ENCODE measurements around the gene FSIP1. TPM values are rescaled to one million over a fixed set of nuclear protein-coding genes. Genes with fewer than 3 reads are reported as not detected.

Gene FSIP1
- total RNA-seq, 3 donors from 2014 or later: 4.1 to 12.1 (median 5.1) TPM

DNA sequence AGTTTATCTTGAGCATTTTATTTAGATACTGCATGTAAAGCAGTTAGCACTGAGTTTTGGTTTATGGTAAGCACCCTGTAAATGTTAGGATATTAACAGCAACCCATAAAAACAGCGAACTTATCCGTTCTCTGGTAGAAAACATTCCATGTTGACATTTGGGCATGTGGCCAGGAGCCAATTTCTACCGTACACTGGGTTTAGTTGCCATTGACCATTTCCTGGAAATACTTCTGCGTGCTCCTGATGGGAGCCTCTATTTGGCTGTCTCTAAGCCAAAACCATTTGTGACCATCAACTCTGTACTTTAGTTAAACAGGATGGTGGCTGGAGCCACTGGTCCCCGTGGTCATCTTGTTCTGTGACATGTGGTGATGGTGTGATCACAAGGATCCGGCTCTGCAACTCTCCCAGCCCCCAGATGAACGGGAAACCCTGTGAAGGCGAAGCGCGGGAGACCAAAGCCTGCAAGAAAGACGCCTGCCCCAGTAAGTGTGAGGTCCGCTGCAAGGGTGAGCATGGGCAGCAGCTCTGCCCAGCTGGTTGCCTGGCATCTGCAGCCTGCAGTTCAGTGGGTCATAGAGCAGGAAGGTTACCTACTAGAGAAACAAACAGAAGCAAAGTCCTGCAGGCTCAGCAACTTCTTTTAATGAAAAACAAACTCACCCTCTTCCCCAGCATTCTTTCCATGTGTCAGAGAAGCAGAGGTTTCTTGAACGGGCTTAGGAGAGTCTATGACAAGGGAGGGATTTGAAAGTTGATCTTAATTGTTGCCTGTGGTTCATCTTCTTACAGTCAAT lies 194.7 kb downstream of the FSIP1 start:
- H3K4me1 ChIP-seq (ENCODE audit: low read depth): peaks cover 22% of the 10 kb centered on the region
- ATAC-seq (peak; percentile 1), DNase-seq (peak in 1 of 3 donors; percentile 59)
- H3K36me3 ChIP-seq (ENCODE audit: low read depth): peaks cover 5% of the 10 kb centered on the region
- no peak overlapping the region for H3K4me3 ChIP-seq
- TF ChIP-seq, protein P1, sequence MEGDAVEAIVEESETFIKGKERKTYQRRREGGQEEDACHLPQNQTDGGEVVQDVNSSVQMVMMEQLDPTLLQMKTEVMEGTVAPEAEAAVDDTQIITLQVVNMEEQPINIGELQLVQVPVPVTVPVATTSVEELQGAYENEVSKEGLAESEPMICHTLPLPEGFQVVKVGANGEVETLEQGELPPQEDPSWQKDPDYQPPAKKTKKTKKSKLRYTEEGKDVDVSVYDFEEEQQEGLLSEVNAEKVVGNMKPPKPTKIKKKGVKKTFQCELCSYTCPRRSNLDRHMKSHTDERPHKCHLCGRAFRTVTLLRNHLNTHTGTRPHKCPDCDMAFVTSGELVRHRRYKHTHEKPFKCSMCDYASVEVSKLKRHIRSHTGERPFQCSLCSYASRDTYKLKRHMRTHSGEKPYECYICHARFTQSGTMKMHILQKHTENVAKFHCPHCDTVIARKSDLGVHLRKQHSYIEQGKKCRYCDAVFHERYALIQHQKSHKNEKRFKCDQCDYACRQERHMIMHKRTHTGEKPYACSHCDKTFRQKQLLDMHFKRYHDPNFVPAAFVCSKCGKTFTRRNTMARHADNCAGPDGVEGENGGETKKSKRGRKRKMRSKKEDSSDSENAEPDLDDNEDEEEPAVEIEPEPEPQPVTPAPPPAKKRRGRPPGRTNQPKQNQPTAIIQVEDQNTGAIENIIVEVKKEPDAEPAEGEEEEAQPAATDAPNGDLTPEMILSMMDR (IDR thresholded peaks at IDR 0.05): no peak
- intact Hi-C loops (cut with DNase I, micrococcal nuclease): loop anchor here in 1 of 2 donors (10.0 kb wide), 3 partner anchors 167 to 773 kb away; no protein-coding TSS in a partner anchor
- H3K9me3 ChIP-seq: no peaks in the 10 kb centered on the region

DNA sequence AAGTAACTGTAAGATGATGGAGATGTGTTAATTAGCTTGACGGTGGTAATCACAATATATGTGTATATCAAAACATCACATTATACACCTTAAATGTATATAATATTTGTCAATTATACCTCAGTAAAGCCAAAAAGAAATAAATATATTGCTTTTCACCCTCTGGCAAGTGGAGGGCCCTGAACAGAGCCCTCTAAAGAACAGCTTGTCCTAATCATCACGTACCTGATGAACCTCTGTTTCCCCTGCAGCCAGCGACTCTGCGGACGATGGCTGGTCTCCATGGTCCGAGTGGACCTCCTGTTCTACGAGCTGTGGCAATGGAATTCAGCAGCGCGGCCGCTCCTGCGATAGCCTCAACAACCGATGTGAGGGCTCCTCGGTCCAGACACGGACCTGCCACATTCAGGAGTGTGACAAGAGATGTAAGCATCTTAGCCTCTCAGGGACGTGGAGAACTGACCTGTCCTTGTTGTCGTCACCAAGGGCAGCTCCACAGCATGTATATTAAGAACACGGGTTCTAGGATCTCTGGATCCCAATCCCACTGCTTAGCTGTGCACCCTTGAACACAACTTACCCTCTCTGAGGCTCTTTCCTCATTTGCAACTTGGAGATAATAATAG lies 195.4 kb downstream of the FSIP1 start:
- Histone ChIP-seq H3K9me3 (no peaks in the 10 kb centered on the region), H3K4me3 (no peak overlapping the region), H3K4me1 (ENCODE audit: low read depth) (peaks cover 22% of the 10 kb centered on the region), H3K36me3 (ENCODE audit: low read depth) (peaks cover 4% of the 10 kb centered on the region)
- ATAC-seq: no peak
- DNase-seq: peak in 1 of 3 donors; percentile 48
- TF ChIP-seq, protein P1 (IDR thresholded peaks at IDR 0.05): no peak
- intact Hi-C loops (cut with DNase I, micrococcal nuclease): loop anchor here in 1 of 2 donors (10.0 kb wide), 3 partner anchors 168 to 772 kb away; no protein-coding TSS in a partner anchor

DNA sequence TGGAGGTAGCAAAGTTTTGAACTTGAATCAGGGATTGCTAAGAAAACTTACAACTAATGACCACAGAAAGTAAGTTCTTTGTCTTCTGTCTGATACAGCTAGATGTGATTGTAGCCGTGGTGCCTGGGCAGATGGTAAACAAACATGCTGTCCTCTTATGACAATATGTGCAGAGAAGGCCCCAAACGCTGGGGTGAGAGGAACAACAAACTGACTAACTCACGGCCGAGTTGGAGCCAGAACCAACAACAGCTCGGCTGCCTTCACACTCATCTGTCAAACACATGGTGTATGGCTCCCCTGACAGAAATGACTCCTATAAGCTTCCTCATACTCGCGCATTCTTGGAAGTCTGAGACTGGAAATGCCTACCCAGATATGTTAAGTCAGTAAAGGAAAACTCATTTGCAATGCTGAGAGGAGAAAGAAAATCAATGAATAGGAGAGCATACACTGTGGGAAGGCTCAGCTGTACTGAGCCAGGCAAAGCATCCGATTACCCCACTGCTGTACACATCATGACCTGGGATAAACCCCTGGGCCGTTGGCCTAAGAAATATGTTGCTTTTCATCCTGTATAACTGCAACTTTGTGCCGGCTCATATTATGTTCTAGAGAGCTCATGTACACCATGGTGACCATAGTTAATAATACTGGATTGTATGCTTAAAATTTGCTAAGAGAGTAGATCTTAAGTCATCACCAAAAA lies 196.1 kb downstream of the FSIP1 start:
- no peak for ATAC-seq
- H3K36me3 ChIP-seq (ENCODE audit: low read depth): no peaks in the 10 kb centered on the region
- intact Hi-C loops (cut with DNase I, micrococcal nuclease): loop anchor here in 1 of 2 donors (10.0 kb wide), 3 partner anchors 168 to 772 kb away; no protein-coding TSS in a partner anchor
- TF ChIP-seq, protein P1 (IDR thresholded peaks at IDR 0.05): no peak
- H3K4me1 ChIP-seq (ENCODE audit: low read depth): peaks cover 22% of the 10 kb centered on the region
- DNase-seq: no peak
- no peaks in the 10 kb centered on the region for H3K9me3 ChIP-seq
- no peak overlapping the region for H3K4me3 ChIP-seq

DNA sequence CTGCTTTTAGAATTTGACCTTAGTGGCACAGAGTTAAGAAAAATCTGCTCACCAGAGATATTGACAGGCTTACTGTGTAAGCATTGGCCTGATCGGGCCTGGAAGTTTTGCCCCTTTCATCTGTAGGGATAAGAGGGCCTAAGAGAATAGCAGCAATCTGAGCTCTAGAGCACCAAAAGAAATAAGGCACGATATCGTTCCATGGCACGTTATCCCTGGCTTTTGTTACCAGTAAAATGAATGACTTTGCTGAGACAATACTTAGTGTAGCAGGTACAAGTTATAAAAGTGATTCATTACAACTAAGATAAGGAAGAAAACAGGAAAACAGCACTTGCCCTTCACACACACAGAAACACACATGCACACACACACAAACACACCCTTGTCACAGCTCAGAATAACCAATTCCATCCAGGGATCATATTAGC lies 196.8 kb downstream of the FSIP1 start:
- H3K4me1 ChIP-seq (ENCODE audit: low read depth): peaks cover 22% of the 10 kb centered on the region
- intact Hi-C loops (cut with DNase I, micrococcal nuclease): loop anchor here in 1 of 2 donors (10.0 kb wide), 3 partner anchors 169 to 771 kb away; no protein-coding TSS in a partner anchor

DNA sequence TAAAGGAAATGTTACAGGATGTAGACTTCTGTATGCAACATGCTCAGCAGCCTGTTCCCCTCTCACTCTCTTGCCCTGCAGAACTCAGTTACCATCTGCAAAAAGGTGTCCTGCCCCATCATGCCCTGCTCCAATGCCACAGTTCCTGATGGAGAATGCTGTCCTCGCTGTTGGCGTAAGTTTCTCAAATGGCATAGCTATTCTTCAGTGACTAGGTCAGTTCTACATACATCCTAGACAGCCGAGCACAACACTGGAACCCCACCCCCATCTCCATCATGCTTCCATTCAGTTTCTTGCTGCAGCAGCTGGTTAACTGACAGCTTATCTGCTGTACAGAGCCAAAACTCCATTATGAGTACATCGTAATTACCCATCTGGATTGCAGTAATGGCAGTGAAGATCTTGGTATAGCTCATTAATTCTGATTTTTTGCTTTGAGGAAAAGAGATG lies 197.2 kb downstream of the FSIP1 start:
- Histone ChIP-seq H3K36me3 (ENCODE audit: low read depth) (no peaks in the 10 kb centered on the region), H3K4me1 (ENCODE audit: low read depth) (peaks cover 22% of the 10 kb centered on the region), H3K4me3 (no peak overlapping the region), H3K9me3 (no peaks in the 10 kb centered on the region)
- intact Hi-C loops (cut with DNase I, micrococcal nuclease): loop anchor here in 1 of 2 donors (10.0 kb wide), 3 partner anchors 169 to 771 kb away; no protein-coding TSS in a partner anchor
- TF ChIP-seq, protein P1 (IDR thresholded peaks at IDR 0.05): no peak
- ATAC-seq: no peak
- DNase-seq: no peak

More for the DNA sequence above, 196.8 kb downstream of the FSIP1 start:
- Histone ChIP-seq H3K36me3 (ENCODE audit: low read depth) (no peaks in the 10 kb centered on the region), H3K4me3 (no peak overlapping the region), H3K9me3 (no peaks in the 10 kb centered on the region)
- ATAC-seq: peak; percentile 8
- peak in 1 of 3 donors; percentile 48 for DNase-seq
- TF ChIP-seq, protein P1 (IDR thresholded peaks at IDR 0.05): no peak

Data from mucosa of descending colon (tissue), 3 donors.